Mesenchymal stem cell (in vitro differentiated cells and primary cell): ENCODE data around the gene FSTL1.
A peak's percentile ranks its signal among the peaks of the same experiment; 100 is the strongest.

Source experiments
- DNase-seq: peaks from one replicate; pipeline ENCODE4 v3.0.0-alpha.2; 2013
- H2AFZ ChIP-seq: one replicate; pipeline ENCODE4 v1.6.1; 2013; ENCODE audit warnings: low read depth, mild to moderate bottlenecking, control low read depth, inconsistent platforms, low read length, moderate library complexity
- H2AK5ac ChIP-seq: 2 replicates; pipeline ENCODE4 v1.6.1; 2013; ENCODE audit warnings: low read length, moderate library complexity, mild to moderate bottlenecking, inconsistent platforms; ENCODE audit not compliant: severe bottlenecking
- H2BK120ac ChIP-seq: one replicate; pipeline ENCODE4 v1.6.1; 2013; ENCODE audit warnings: low read depth, mild to moderate bottlenecking, inconsistent platforms, low read length, moderate library complexity
- H2BK12ac ChIP-seq, 2 experiments: one replicate each; pipeline ENCODE4 v1.6.1; 2013; ENCODE audit warnings: inconsistent platforms in 2 of 2, low read length in 2 of 2, mild to moderate bottlenecking in 2 of 2, moderate library complexity in 2 of 2, control low read depth in 1 of 2
- H2BK15ac ChIP-seq: one replicate; pipeline ENCODE4 v1.6.1; 2013; ENCODE audit warnings: mild to moderate bottlenecking, low read depth, inconsistent platforms; ENCODE audit not compliant: poor library complexity, severe bottlenecking
- H2BK5ac ChIP-seq: 2 replicates; pipeline ENCODE4 v1.6.1; 2013; ENCODE audit warnings: low read depth, mild to moderate bottlenecking, low read length, control low read depth, inconsistent platforms; ENCODE audit not compliant: poor library complexity, severe bottlenecking
- H3K14ac ChIP-seq, 2 experiments: one replicate each; pipeline ENCODE4 v1.6.1; 2013; ENCODE audit warnings: inconsistent platforms in 2 of 2, low read length in 2 of 2, control low read depth in 1 of 2, mild to moderate bottlenecking in 1 of 2, moderate library complexity in 1 of 2
- H3K18ac ChIP-seq, 2 experiments: one replicate each; pipeline ENCODE4 v1.6.1; 2013; ENCODE audit warnings: inconsistent platforms in 2 of 2, low read length in 2 of 2, control low read depth in 1 of 2, low read depth in 1 of 2, mild to moderate bottlenecking in 1 of 2
- H3K23ac ChIP-seq, 2 experiments: one replicate each; pipeline ENCODE4 v1.6.1; 2013; ENCODE audit warnings: inconsistent platforms in 2 of 2, low read length in 2 of 2, mild to moderate bottlenecking in 2 of 2, moderate library complexity in 2 of 2, control low read depth in 1 of 2
- H3K27ac ChIP-seq: 2 replicates; pipeline ENCODE4 v1.5.1; 2013; ENCODE audit warnings: mild to moderate bottlenecking, moderate library complexity, low read length, control low read depth, inconsistent platforms; ENCODE audit not compliant: poor library complexity, severe bottlenecking
- H3K27me3 ChIP-seq, 2 experiments: 2 replicates each; pipeline versions ENCODE4 v1.6.1 to v1.7.0; 2013; ENCODE audit warnings: low read length in 2 of 2, mild to moderate bottlenecking in 2 of 2, moderate library complexity in 2 of 2, control low read depth in 1 of 2, inconsistent platforms in 1 of 2; ENCODE audit not compliant: control insufficient read depth in 1 of 2, insufficient read depth in 1 of 2
- H3K36me3 ChIP-seq, 2 experiments: 2 replicates each; pipeline versions ENCODE4 v1.6.1 to v1.7.0; 2013; ENCODE audit warnings: low read length in 2 of 2, control low read depth in 1 of 2, inconsistent platforms in 1 of 2, low read depth in 1 of 2, mild to moderate bottlenecking in 1 of 2; ENCODE audit not compliant: insufficient read depth in 2 of 2, control insufficient read depth in 1 of 2
- H3K4ac ChIP-seq, 2 experiments: one replicate each; pipeline ENCODE4 v1.6.1; 2013; ENCODE audit warnings: inconsistent platforms in 2 of 2, low read length in 2 of 2, mild to moderate bottlenecking in 2 of 2, moderate library complexity in 2 of 2, control low read depth in 1 of 2, low read depth in 1 of 2
- H3K4me1 ChIP-seq: 2 replicates; pipeline ENCODE4 v1.6.1; 2013; ENCODE audit warnings: low read depth, low read length, control low read depth; ENCODE audit not compliant: control insufficient read depth, insufficient read depth
- H3K4me2 ChIP-seq: 2 replicates; pipeline ENCODE4 v1.6.1; 2013; ENCODE audit warnings: low read length, mild to moderate bottlenecking, inconsistent platforms; ENCODE audit not compliant: poor library complexity, severe bottlenecking
- H3K4me3 ChIP-seq, 2 experiments: 2 replicates each; pipeline versions ENCODE4 v1.5.1 to v1.7.0; 2013; ENCODE audit warnings: low read length in 2 of 2, mild to moderate bottlenecking in 2 of 2, control low read depth in 1 of 2, low read depth in 1 of 2; ENCODE audit not compliant: insufficient read depth in 1 of 2
- H3K79me1 ChIP-seq: replicated peaks from 2 replicates; pipeline ENCODE4 v1.6.1; 2013; ENCODE audit warnings: mild to moderate bottlenecking, control low read depth, low read length, inconsistent platforms; ENCODE audit not compliant: poor library complexity, severe bottlenecking
- H3K9ac ChIP-seq: 2 replicates; pipeline ENCODE4 v1.7.0; 2013; ENCODE audit warnings: mild to moderate bottlenecking, low read length, moderate library complexity
- H3K9me3 ChIP-seq: 2 replicates; pipeline ENCODE4 v1.7.0; 2013; ENCODE audit warnings: mild to moderate bottlenecking, low read length; ENCODE audit not compliant: control insufficient read depth
- H4K8ac ChIP-seq: one replicate; pipeline ENCODE4 v1.6.1; 2013; ENCODE audit warnings: inconsistent platforms, mild to moderate bottlenecking, low read length, moderate library complexity
- H4K91ac ChIP-seq: one replicate; pipeline ENCODE4 v1.6.1; 2013; ENCODE audit warnings: mild to moderate bottlenecking, low read length, inconsistent platforms
- WGBS: methylation state at CpG from one replicate; pipeline ENCODE4 v1.1.7; 2013; ENCODE audit warnings: mixed read lengths; 5-methylcytosine and 5-hydroxymethylcytosine counted together

FSTL1 gene

GRCh38 chr3:120420928-120421551, 29.8 kb downstream of the FSTL1 start:
- Histone ChIP-seq H2BK5ac (no peak overlapping the region), H3K4me1 (peaks cover 16% of the 10 kb centered on the region), H2BK120ac (no peak overlapping the region), H2BK12ac (no peak overlapping the region), H3K9me3 (no peaks in the 10 kb centered on the region), H3K79me1 (peaks cover 26% of the 10 kb centered on the region), H3K14ac (no peak overlapping the region), H3K36me3 (peaks cover 23 to 63% of the 10 kb centered on the region in 2 experiments), H2AK5ac (no peak overlapping the region), H4K91ac (no peak overlapping the region), H3K4me3 (no peak overlapping the region), H3K27me3 (no peaks in the 10 kb centered on the region), H3K9ac (peak overlapping the region; percentile 71), H2AFZ (no peak overlapping the region), H3K23ac (no peak overlapping the region), H3K4ac (no peak overlapping the region), H3K4me2 (no peak overlapping the region), H4K8ac (no peak overlapping the region), H2BK15ac (peak overlapping the region; percentile 70), H3K18ac (peak overlapping the region; percentile 19 to 84), H3K27ac (peak overlapping the region; percentile 37)
- peak; percentile 90 for DNase-seq
- 56% methylated on average over 5 of the region's 6 CpGs for WGBS

DNA sequence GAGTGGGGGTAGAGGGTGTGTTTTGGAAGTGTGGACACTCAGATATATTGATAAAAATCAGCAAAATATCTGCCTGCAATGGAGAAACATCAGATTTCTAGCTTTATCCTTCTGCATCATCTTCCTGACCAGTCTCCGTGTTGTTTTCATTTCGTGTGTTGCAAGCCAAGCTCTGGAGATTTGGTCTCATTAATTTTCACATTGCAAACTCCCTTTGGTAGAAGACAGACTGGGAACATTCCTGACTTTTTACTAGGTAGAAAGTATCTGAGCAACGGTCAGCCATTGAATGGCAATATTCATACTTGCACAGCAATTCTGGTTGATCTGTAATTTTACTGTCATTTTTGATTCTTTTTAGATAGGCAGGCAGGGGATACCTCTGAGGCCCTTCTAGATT, 30.4 kb downstream of the FSTL1 start:
- no peak overlapping the region for H3K18ac ChIP-seq
- no peak overlapping the region for H3K4me3 ChIP-seq
- peaks cover 26 to 69% of the 10 kb centered on the region in 2 experiments for H3K36me3 ChIP-seq
- no peaks in the 10 kb centered on the region for H3K27me3 ChIP-seq
- H3K23ac ChIP-seq = no peak overlapping the region
- no peak overlapping the region for H2BK5ac ChIP-seq
- H2AK5ac ChIP-seq = no peak overlapping the region
- H4K91ac ChIP-seq = no peak overlapping the region
- no peaks in the 10 kb centered on the region for H3K9me3 ChIP-seq
- H3K9ac ChIP-seq = peak overlapping the region; percentile 71
- H2BK120ac ChIP-seq = no peak overlapping the region
- no peak overlapping the region for H3K27ac ChIP-seq
- H2BK12ac ChIP-seq = no peak overlapping the region
- no peak overlapping the region for H4K8ac ChIP-seq
- peaks cover 30% of the 10 kb centered on the region for H3K79me1 ChIP-seq
- no peak overlapping the region for H3K14ac ChIP-seq
- no peak for DNase-seq
- no peak overlapping the region for H2BK15ac ChIP-seq
- H2AFZ ChIP-seq = no peak overlapping the region
- H3K4me1 ChIP-seq = peaks cover 17% of the 10 kb centered on the region
- no peak overlapping the region for H3K4me2 ChIP-seq
- H3K4ac ChIP-seq = no peak overlapping the region
- WGBS = 100% methylated on average over 2 of the region's 3 CpGs

DNA sequence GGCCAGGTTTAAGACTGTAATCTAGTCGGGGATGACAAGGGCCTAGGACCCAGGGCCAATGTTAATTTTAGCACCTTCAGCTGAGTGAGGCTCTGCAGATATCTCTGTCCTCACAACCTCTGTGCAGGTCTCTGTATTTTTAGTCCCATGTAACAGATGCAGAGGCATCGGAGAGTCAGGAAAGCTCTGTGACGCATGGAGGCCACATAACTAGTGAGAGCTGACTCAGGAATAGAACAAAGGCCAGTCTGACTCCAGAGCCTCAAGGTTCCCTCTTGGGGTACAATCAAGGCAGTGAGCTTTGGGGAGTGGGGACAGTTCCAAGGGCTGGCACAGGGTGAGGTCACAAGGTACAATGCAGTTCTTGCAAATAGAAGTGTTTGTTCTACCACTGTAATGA, 31.0 kb downstream of the FSTL1 start:
- WGBS = 96% methylated on average over 3 of the region's 3 CpGs
- Histone ChIP-seq H3K4me3 (no peak overlapping the region), H3K18ac (no peak overlapping the region), H3K27me3 (no peaks in the 10 kb centered on the region), H2AFZ (no peak overlapping the region), H3K9ac (peak overlapping the region; percentile 71), H3K23ac (no peak overlapping the region), H3K4me2 (no peak overlapping the region), H2BK12ac (peak overlapping the region in 1 of 2 experiments; percentile 4), H3K79me1 (peaks cover 27% of the 10 kb centered on the region), H3K4ac (no peak overlapping the region), H2BK15ac (no peak overlapping the region), H3K14ac (no peak overlapping the region), H4K8ac (no peak overlapping the region), H4K91ac (no peak overlapping the region), H3K36me3 (peaks cover 23 to 70% of the 10 kb centered on the region in 2 experiments), H3K9me3 (no peaks in the 10 kb centered on the region), H2AK5ac (no peak overlapping the region), H3K27ac (peak overlapping the region; percentile 10), H2BK5ac (no peak overlapping the region), H2BK120ac (no peak overlapping the region), H3K4me1 (peaks cover 17% of the 10 kb centered on the region)
- DNase-seq = no peak

GRCh38 chr3:120418866-120419490, 31.8 kb downstream of the FSTL1 start:
- H2BK120ac ChIP-seq = no peak overlapping the region
- no peak overlapping the region for H2BK15ac ChIP-seq
- peak overlapping the region; percentile 6 for H3K27ac ChIP-seq
- no peak overlapping the region for H4K8ac ChIP-seq
- no peak overlapping the region for H3K14ac ChIP-seq
- H2BK12ac ChIP-seq = no peak overlapping the region
- no peak overlapping the region for H2AFZ ChIP-seq
- H4K91ac ChIP-seq = no peak overlapping the region
- H3K4me1 ChIP-seq = peaks cover 17% of the 10 kb centered on the region
- no peaks in the 10 kb centered on the region for H3K9me3 ChIP-seq
- no peak overlapping the region for H3K4me3 ChIP-seq
- H3K18ac ChIP-seq = peak overlapping the region in 1 of 2 experiments; percentile 38
- H3K4me2 ChIP-seq = no peak overlapping the region
- H3K23ac ChIP-seq = no peak overlapping the region
- H3K4ac ChIP-seq = no peak overlapping the region
- H3K9ac ChIP-seq = peak overlapping the region; percentile 76
- WGBS = 38% methylated on average over 6 of the region's 6 CpGs
- H3K79me1 ChIP-seq = peaks cover 21% of the 10 kb centered on the region
- no peak overlapping the region for H2BK5ac ChIP-seq
- no peaks in the 10 kb centered on the region for H3K27me3 ChIP-seq
- peaks cover 16 to 63% of the 10 kb centered on the region in 2 experiments for H3K36me3 ChIP-seq
- DNase-seq = peak; percentile 51
- no peak overlapping the region for H2AK5ac ChIP-seq
